NCI-H146 (cell line): ENCODE data around the gene SMURF1.
"Not testable (repeated sequence)": the region's sequence is repeated elsewhere in the genome, so short reads cannot be mapped to it uniquely, and the experiment has no call there.

Experiments
- DNase-seq: peaks from one replicate; lab custom pipeline; 2025; lab: John Stamatoyannopoulos, UW

Gene SMURF1

DNA sequence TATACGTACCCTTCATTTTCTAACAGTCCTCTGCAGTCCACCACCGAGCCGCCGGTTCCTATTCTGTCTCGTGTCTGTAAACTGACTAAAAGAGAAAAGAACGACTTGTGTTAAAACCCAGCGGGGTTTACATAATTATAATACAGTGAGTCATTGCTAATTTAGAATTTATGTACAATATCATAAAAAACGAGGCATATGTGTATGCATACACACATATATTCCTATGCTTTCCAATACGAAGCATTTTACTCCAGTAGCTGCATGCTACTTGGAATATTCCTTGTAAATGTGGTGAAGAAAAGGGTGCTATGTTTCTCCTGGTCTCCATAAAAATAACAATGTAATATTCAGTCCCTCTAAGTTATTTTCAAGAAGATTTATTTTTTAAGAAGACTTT is 89.1 kb downstream of the SMURF1 start:
- DNase-seq = no peak

DNA sequence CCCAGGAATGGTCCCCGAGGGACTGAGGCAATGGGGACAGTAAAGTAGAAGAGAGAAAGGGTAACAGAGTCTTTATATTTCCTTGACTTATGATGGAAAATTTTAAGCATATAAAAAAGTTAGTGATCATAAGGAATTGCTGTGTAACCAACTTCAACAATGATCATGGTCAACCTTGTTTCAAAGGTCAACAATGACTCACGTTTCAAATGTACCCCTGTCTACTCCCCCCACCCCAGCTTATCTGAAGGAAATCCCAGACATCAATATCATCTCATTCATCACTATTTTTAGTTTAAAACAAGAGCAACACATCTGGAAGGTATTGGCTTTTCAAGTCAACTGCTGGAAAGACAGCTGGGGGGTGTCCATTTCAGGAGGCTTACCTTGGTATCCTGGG is 92.9 kb downstream of the SMURF1 start:
- DNase-seq = no peak

DNA sequence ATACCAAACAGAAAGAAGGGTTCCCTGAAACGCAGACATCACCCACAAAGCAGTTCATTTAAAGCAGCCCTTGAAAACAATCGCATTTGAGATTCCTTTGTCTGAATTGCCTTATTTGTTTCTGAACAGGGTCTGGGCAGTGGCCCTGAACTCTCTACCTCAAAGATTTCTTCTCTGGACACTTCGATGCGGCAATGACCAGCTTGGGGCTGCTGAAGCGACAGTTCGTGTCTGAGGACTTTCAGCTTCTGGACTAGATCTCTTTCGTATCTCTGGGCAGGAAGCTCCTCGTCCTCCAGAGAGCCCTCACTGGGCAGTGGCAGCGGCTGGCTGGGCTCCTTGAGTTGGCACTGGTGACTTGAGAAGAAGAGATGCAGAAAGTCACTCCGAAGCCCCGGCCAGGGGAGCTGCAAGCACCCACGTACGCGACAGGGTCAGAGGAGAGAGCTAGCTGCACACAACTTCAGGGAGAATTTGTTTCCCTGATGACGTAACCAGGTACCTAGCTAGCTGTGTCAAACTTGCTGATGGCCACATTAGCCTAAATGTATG is 96.3 kb downstream of the SMURF1 start:
- DNase-seq = no peak

DNA sequence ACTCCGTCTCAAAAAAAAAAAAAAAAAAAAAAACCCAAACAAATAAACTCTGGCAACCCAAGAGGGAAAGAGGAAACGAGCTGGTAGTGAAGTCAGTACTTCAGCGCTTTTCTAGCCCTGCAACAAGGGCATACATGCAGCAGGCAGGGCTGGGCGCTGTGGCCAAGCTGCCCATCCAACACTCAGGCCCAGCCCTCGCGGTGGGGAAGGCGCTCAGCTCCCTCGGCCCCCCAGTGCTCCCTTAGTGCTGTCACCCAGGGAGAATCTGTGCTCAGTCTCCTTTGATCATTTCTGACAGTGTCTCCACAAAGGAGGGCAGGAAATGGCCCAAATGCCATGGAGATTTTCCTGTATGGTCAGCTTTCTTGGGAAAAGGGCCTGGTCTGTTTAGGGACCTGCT is 97.2 kb downstream of the SMURF1 start:
- DNase-seq = no peak

DNA sequence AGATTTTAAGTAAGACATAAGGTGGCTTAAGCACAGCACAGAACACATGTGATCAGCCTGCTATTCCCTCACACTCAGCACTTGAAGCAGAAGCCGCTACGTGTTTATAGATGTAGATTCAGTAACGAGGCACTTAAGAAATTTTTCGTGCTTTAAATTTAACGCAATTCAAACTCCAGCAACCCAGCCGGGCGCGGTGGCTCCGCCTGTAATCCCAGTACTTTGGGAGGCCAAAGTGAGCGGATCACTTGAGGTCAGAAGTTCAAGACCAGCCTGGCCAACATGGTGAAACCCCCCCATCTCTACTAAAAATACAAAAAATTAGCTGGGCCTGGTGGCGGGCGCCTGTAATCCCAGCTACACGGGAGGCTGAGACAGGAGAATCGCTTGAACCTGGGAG is 97.6 kb downstream of the SMURF1 start:
- DNase-seq = not testable (repeated sequence)

DNA sequence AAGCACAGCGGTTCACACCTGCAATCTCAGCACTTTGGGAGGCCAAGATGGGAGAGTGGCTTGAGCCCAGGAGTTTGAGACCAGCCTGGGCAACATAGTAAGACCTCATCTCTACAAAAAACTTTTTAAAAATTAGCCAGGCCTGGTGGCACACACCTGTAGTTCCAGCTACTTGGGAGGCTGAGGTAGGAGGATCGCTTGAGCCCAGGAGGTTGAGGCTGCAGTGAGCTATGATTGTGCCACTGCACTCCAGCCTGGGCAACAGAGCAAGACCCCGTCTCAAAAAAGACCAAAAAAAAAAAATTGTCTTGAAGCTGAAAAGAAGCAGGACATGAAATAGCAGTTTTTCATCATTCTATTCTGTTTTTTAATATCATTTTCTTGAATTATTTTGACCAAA is 99.0 kb downstream of the SMURF1 start:
- DNase-seq = not testable (repeated sequence)

DNA sequence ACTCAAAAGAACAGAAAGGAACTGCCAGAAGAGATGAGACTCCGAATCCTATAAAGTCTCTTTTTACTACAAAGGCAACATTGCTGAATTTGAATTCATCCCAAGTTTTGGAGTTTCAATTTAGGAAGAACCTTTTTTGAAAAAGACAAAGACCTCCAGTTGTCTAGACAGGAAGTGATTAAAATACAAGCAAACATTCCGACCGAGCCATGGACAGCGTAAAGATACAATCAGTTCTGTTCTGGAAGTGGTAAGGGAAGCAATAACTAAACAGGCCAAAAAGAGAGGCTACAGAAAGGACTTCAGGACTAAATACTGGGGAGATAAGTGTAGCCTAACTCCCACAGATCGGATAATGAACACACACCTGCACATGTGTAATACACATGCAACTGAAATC is 101.0 kb downstream of the SMURF1 start:
- DNase-seq = no peak

DNA sequence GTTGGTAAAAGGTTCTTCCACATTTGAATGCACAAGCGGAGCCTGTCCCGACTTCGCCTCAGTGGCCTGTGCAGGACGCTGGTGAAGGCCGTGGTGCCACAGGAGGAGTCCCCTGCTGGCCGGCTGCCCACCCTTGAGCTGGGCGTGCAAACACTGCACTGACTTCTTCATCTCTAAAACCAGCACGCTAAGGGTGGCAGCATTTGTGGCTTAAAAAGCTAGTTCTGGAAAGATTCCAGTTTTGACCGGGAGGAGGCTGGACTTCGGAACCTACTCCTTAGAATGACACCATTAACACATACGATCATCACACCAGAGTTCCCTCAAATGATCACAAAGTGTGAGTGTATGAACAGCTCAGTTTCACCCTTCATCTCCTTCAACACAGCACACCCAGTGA is 102.4 kb downstream of the SMURF1 start:
- DNase-seq = no peak

DNA sequence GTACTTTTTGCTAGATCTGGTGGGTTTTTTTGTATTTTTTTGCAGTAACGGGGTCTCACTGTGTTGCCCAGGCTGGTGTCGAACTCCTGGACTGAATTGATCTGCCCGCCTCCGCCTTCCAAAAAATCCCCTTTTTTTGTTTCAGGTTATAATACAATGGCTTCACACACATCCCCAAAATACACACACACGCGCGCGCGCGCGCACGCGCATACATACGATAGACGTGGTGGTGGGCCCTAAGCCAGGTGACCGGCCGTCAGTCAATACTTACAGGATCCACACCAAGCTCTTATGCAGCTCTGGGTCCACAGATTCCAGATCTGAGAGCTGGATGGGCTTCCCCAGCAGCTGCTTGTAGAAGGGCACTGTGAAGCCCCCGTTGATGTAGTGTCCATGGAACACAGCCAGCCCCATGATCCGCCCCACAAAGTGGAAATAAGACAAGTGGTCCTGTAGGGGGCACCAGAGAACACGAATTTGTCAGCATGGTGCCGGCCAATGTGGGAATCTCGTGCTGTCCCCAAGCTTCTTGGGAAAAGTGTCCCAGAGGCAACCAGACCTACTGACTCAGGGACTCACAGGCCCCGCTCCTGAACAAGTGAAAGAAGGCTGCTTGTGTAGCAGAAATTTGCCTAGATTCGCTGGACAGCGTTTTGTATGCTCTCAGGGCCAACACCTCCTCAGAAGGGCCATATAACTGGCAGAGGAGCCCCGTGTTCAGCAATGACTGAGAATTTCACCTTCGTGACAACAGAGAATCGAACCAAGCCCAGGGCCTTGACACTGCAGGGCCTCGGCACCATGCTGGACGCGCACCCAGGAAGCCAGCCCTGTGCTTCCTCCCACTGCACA is 103.6 kb downstream of the SMURF1 start:
- DNase-seq = peak; percentile 72

DNA sequence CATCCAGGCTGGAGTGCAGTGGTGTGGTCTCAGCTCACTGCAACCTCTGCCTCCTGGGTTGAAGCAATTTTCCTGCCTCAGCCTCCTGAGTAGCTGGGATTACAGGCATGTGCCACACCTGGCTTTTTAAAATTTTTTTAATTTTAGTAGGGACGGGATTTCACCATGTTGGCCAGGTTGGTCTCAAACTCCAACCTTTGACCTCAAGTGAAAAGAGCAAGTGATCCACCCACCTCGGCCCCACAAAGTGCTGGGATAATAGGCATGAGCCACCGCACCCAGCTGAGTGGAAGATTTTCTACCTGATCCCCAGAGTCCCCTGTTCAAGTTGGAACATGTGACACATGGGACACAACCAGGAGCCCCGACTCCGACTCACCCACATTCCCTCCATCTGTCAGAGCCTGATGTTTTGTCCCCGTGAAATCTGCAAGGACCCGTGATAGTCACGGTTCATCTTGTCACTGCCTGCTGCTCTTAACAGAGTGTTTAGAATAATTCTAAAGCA is 104.5 kb downstream of the SMURF1 start:
- no peak for DNase-seq

DNA sequence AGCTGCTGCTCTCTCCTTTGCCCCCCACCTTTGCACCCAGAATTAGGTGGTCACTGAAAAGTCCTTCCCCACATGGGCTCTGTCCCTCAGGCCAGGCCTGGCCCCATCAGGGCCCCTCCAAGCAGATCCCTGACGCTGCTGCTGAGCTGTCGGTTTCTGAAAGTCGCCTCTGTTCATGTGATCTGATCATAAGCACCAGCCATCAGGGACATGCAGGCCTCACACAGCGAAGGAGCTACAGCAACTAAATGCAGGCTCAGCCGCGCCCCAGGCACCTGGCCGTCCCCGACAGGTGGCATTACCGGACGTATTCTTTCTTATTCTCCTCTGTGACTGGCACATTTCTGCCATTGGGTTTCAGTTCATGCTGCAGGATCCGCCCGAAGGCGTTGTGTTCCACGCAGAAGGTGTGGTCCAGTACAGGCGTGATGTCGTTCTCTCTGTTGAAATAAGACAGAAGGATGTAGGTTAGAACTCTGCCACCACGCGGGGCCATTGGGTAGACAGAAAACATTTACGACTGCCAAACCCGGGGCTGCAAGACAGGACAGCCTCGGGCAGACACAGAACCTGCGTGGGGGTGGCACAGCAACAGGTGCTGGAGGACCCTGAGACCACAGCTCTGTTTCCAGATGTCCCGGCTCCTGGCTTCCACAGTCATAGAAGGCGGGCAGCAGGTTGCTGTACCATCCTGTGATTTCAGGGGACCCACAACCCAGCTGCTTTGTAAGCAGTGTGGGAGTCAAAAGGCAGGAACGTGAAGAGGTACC is 105.6 kb downstream of the SMURF1 start:
- no peak for DNase-seq

DNA sequence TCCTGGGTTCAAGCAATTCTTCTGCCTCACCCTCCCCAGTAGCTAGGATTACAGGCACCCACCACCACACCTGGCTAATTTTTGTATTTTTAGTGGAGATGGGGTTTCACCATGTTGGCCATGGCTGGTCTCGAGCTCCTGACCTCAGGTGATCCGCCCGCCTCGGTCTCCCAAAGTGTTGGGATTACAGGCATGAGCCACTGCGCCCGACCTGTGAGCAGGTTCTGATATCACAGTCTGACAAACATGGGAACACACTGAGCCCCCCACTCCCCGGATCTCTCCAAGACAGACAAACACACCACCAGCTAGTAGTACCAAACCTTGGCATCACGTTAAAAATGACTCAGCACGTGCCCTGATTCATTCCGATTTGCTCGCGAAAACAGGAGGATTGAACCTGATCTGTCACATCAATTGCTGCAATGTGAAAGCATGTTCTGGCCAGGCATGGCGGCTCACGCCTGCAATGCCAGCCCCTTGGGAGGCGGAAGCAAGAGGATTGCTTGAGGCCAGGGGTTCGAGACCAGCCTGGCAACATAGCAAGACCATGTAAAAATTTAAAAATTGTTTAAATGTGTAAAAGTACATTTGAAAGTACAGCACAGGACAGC is 106.5 kb downstream of the SMURF1 start:
- no peak for DNase-seq

DNA sequence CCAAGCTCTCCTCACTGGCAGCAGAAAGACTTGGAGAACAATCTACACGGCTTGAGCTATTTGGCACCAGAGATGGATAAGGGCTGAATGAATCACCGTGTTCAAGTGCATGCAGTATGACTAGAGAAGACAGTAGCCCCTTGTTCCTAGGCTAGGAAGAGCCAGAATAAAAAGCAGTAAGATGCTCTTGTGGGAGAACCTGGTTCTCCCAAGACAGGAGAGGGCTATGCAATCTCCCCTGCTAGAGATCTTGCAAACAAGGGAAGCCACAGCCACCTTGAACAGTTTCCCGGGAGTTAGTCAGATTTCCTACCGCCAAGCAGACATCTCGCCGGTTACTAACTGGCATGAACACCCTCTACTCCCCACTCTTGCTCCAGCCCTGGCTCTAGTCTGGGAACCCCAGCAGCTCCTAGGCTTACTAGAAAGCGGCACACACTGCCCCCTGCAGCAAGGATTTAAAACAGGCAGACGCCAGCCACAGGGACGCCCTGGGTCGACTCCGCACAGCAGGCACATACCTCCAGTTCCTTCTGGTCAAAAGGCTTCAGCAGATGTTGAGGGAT is 107.3 kb downstream of the SMURF1 start:
- DNase-seq = no peak

DNA sequence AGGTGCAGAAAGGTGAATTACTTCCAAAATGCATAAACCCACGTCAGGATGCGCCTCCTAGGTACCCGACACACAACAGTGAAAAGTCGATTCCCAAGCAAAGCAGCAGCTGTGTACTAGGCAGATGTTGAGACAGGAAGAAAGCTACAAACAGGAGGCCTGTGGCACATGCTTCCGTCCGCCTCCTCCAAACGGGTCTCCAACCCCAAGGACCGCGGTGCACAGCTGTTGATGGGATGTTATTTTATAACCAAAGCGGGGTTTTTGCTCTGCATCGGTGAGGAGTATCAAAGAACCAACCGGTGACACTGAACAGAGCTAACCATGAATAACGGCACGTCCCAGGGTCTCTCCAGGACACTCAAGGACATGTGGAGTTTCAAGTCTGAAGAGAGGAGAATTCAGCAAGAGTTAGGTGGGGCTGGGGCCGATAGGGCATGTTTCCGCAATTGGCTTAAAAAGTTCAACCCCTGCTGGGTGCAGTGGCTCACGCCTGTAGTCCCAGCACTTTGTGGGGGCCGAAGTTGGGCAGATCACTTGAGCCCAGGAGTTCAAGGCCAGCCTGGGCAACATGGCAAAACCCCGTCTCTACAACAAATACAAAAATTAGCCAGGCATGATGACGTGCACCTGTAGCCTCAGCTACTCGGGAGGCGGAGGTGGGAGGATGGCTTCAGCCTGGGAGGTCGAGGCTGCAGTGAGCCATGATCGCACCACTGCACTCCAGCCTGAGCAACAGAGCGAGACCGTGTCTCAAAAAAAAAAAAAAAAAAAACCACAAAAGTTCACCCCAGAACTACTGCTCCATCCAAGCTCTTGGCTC is 108.0 kb downstream of the SMURF1 start:
- no peak for DNase-seq

DNA sequence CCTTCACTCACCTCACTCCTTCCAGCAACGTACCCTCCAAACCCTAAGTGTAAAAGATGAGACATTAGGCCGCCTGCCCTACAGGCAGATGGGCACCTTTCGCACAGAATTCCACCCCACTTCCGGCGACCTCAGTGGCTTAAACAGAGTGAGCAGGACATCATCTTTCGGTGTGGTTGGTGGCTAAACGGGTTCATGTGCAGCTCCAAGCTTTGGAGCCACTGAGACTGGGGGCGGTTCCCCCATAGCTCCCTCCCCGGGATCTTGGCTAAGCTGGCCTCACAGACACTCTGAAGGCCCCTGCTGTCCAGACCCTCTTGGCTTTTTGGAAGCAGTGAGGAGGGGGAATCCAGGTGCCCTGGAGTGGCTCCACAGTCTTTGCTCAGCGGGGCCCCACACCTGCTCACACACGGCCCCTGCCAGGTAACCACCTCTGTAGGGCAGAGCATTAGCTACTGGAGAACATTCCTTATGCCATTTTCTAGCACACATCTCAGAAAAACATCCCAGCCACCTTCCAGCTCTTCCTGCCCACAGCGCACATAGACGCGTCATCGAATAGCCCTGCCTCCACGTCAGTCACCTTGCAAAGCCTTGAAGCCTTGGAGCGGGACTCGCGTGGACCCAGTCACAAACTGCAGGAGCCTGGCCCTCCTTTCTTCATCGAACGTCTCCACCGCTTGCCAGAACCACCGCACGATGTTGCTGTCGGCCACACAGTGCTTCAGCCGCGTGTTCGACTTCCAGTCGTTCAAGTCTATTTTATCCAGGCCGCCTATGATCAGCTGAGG is 108.8 kb downstream of the SMURF1 start:
- DNase-seq = no peak

DNA sequence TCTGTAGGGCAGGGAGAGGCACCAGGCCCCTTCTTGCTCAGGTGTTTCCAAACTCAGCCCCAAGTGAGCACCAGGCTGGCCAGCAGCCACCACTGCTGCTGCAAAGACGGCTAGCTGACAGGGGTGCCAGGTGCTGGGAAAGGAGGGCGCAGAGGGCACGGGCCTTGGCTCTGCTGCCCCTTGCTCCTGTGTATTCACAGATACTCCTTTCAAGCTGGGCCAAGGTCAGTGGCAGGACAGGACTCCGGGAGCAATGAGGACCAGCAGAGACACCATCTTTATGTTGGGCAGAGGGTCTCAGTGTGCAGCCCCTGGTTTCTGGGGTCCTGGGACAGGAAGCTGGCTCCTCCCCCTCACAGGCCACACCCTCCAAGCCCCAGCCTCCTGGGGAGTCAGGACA is 110.1 kb downstream of the SMURF1 start:
- no peak for DNase-seq

DNA sequence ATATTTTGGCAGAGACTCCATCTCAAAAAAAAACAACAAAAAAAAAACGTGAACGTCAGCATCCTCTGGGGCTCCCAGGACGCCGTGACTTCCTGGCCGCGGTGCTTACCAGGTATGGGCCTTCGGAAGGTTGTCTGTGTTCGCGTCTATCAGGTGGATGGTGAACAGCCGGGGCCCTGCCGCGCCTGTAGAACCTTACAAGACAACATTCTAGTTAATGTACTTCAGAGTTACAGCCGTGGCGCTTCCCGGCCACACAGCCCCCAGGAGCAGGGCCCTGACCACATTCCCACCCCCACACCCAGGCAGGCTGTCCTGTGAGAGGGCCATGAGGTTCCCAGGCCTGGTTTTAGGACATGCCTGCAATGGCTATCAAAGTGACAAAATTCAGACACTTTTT is 111.0 kb downstream of the SMURF1 start:
- no peak for DNase-seq

DNA sequence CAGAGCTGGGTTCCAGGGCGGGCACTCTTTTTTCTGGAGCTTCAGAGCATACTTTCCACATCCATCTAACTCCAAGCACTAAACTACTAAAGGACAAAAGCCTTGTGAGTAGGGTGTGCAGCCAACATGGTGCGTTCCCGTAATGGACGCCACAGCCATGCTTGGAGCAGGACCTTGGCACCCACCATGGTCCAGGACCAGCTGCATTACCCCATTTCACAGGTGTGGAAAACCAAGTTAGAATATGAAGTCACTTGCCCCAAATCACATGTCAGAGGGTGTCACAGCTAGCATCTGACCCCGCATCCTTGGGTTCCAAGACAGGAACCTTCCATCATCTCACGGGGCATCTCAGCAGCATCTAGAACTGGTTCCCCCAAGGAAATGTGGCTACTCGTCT is 112.4 kb downstream of the SMURF1 start:
- DNase-seq = no peak

DNA sequence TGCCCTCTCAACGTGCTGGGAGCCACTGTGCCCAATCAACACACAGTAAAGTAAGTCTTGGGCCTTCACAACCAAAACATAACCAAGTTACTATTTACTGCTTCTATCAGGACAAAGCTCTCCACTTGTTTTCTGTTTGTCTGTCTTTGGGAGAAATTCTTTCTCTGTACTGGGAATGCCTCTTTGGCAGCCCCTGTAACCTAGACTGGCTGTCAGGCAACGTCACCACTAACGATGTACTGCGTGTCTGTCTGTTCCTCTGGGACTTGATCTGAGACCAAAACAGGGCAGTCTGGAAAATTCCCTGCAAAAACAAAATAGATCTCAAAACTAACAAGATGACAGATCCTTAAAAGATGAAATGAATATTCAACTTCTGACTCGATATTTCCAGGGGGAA is 113.0 kb downstream of the SMURF1 start:
- DNase-seq = no peak

DNA sequence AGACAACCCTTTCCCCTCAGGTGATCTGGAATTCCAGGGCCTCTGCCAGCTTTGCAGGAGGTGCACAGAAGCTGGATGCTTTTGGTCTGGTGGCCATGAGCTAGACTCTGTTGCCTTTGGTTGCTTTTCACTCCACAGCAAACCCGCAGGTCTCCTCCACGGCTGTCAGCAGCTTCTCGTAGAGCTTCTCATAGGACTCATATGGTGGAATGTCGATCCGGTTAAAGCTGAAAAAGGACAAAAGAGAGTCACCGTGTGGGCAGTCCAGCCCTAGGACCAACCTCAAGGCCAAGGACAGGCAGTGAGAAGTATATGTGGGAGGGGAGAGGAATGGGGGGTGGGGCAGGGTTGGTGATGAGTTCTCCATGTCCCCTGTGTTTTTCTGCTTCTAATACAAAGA is 113.5 kb downstream of the SMURF1 start:
- no peak for DNase-seq
